HUES6 (cell line): ENCODE data around the gene PDE7B.
"Not testable (repeated sequence)": the region's sequence is repeated elsewhere in the genome, so short reads cannot be mapped to it uniquely, and the experiment has no call there.

Experiments
- H3K27ac ChIP-seq: 2 replicates; pipeline ENCODE4 v1.7.0; 2013; ENCODE audit warnings: low read depth, mild to moderate bottlenecking, low read length, inconsistent platforms
- H3K27me3 ChIP-seq: 2 replicates; pipeline ENCODE4 v1.6.1; 2013; ENCODE audit warnings: low read length; ENCODE audit not compliant: control insufficient read depth, insufficient read depth
- H3K36me3 ChIP-seq: 2 replicates; pipeline ENCODE4 v1.6.1; 2013; ENCODE audit warnings: low read length; ENCODE audit not compliant: control insufficient read depth, insufficient read depth
- H3K4me1 ChIP-seq: 2 replicates; pipeline ENCODE4 v1.6.1; 2013; ENCODE audit warnings: low read length; ENCODE audit not compliant: control insufficient read depth, insufficient read depth
- H3K4me3 ChIP-seq: 2 replicates; pipeline ENCODE4 v1.5.1; 2013; ENCODE audit warnings: low read depth, low read length
- H3K9ac ChIP-seq: one replicate; pipeline ENCODE4 v1.6.1; 2013; ENCODE audit warnings: mild to moderate bottlenecking, low read length
- H3K9me3 ChIP-seq: 2 replicates; pipeline ENCODE4 v1.6.1; 2013; ENCODE audit warnings: low read depth, low read length; ENCODE audit not compliant: control insufficient read depth, insufficient read depth

Gene PDE7B

DNA sequence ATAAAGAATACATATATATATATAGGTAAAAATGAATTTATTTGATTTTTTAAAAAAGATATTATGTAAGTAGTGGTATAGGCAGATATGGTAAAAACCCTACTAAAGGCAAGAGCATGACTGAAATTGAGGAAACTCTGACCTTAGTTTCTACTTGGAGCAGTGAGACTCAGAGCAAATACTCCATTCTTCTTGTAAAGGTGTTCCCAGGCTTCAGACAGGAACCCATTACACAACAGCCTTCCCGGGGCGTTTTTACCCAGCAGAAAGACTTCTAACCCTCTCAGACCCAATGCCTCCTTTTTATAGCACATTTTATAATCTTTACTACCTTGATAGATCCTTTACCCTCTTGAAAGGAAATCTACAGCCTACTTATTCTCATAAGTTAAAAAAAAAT, 274.1 kb downstream of the PDE7B start:
- Histone ChIP-seq H3K36me3 (no peaks in the 10 kb centered on the region), H3K4me3 (no peak overlapping the region)

DNA sequence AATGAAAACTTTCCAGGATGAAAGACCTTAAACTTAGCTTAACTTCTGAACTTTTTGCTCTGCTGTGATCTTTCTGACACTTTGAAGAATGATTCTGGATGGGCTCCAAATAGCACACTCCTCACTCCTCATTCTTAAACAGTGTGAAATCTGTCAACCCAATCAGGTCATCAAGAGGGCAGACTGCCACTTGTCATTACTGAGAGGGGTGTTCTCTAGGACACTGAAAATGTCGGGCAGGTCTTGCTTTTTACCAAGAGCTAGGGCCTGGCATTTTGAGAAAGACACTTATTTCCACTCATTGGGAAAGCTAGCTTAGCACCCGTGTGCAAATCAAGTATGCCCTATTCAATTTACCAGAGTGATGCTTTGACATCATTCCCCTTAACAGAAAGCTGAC, 276.4 kb downstream of the PDE7B start:
- Histone ChIP-seq H3K9me3 (no peaks in the 10 kb centered on the region), H3K27me3 (no peaks in the 10 kb centered on the region), H3K4me3 (no peak overlapping the region), H3K27ac (no peak overlapping the region), H3K36me3 (no peaks in the 10 kb centered on the region), H3K4me1 (no peaks in the 10 kb centered on the region), H3K9ac (no peak overlapping the region)

More for the DNA sequence above, 274.1 kb downstream of the PDE7B start:
- H3K27me3 ChIP-seq: no peaks in the 10 kb centered on the region
- no peak overlapping the region for H3K9ac ChIP-seq
- no peak overlapping the region for H3K27ac ChIP-seq
- no peaks in the 10 kb centered on the region for H3K4me1 ChIP-seq
- H3K9me3 ChIP-seq: no peaks in the 10 kb centered on the region

DNA sequence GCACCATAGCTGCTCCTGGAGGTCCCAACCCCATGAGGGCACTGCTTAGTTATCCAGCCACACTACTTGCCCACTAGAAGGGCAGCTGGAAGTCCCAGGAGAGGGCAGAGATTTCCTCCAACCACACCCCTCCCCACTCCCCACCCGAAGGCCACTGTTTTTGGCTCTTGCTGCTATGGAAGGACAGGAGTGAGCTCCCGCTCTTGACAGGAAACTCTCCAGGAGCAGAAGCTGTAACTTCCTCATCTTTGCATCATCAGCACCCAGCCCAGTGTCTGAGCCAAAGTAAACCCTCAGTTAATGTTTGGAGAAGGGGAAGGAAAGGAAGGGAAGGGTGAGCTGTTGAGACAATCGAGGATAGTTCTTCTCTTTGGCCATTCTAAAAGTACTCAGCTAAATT, 277.9 kb downstream of the PDE7B start:
- Histone ChIP-seq H3K27ac (no peak overlapping the region), H3K4me3 (no peak overlapping the region), H3K27me3 (no peaks in the 10 kb centered on the region), H3K4me1 (no peaks in the 10 kb centered on the region), H3K9me3 (no peaks in the 10 kb centered on the region), H3K36me3 (no peaks in the 10 kb centered on the region), H3K9ac (no peak overlapping the region)

DNA sequence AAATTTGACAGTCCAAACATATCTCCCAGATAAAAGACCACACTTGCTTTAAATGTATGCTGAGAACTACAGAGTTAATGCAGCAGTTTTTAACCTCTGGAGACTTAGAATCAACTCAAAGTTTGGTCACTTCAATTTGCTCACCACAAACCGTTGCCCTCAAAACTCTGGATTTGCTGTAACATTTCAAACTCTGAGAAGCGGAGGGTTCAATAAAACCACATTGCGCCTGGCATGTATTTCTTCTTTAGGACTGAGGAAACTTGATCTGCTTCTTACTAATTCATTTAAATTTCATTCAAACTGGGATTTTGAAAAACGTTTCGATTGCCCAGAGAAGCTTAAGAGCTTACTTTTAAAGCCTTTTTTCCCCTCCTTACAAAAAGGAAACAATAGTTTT, 282.8 kb downstream of the PDE7B start:
- Histone ChIP-seq H3K27me3 (no peaks in the 10 kb centered on the region), H3K27ac (no peak overlapping the region), H3K36me3 (no peaks in the 10 kb centered on the region), H3K4me3 (no peak overlapping the region), H3K9ac (no peak overlapping the region), H3K4me1 (no peaks in the 10 kb centered on the region), H3K9me3 (no peaks in the 10 kb centered on the region)

DNA sequence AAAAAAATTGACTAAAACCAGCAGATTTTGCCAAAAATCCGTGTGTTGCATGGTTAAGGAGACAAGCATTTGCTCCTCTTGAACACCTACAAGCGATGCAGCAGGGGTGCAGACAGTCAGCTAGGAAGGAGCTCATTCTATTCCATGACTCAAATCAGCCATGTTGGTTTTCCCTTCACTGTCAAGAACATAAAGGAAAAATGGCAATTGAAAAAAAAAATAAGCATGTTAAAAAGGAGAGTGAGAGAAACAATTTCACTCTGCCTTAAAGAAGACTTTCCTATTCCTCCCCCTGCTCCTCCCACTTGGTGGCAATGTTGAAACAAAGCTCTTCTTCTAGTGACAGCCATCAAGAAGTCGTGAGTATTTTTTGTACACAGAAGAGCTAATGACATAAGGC, 283.2 kb downstream of the PDE7B start:
- H3K9ac ChIP-seq: no peak overlapping the region
- H3K4me1 ChIP-seq: no peaks in the 10 kb centered on the region
- H3K27ac ChIP-seq: no peak overlapping the region
- H3K4me3 ChIP-seq: no peak overlapping the region
- H3K36me3 ChIP-seq: no peaks in the 10 kb centered on the region
- H3K27me3 ChIP-seq: no peaks in the 10 kb centered on the region
- H3K9me3 ChIP-seq: no peaks in the 10 kb centered on the region

DNA sequence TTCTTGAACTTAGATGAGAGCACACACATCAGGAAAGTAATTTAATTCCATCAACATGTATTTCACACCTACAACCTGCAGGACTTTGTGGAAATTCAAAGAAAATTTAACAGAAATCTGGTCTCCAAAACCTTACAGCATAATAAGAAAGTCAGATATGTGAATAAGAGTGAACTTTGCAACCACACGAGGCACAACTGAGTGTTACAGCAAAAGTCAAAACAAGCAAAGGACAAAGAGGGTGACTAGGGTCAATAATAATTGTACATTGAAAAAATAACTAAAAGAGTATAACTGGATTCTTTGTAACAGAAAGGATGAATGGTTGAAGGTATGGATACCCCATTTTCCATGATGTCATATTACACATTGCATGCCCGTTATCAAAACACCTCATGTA, 284.8 kb downstream of the PDE7B start:
- Histone ChIP-seq H3K9me3 (no peaks in the 10 kb centered on the region), H3K4me3 (no peak overlapping the region), H3K9ac (no peak overlapping the region), H3K27ac (no peak overlapping the region), H3K36me3 (no peaks in the 10 kb centered on the region), H3K27me3 (no peaks in the 10 kb centered on the region), H3K4me1 (no peaks in the 10 kb centered on the region)

DNA sequence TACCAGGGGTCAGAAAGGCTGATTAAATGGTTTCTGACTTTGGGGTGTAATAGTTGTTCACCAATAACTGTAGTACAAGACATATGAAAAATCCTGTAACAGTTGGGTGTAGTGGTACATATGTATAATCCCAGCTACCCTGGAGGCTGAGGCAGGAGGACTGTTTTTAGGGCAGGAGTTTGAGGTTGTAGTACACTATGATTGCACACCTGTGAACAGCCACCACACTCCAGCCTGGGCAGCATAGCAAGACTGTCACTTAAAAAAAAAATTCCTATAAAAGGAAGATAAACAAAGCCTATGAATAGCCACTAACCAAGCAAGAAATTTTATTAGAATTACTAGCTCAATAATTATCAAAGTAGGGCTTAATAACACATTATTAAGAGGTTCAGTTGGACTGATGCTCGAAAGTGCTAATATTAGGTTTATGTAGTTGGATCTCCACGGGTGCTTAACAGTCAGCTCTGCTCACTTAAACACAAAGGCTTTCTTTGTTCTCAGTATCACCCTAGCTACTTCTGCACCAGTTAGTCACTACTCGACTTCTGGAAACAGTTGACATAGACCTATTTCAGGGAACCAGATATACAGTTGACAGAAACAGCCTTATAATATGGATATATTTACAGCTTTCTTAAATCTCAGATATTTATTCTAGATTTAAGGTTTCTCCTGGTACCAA, 285.6 kb downstream of the PDE7B start:
- H3K36me3 ChIP-seq: no peaks in the 10 kb centered on the region
- H3K27me3 ChIP-seq: no peaks in the 10 kb centered on the region
- no peak overlapping the region for H3K4me3 ChIP-seq
- no peak overlapping the region for H3K27ac ChIP-seq
- H3K9ac ChIP-seq: no peak overlapping the region
- no peaks in the 10 kb centered on the region for H3K4me1 ChIP-seq
- H3K9me3 ChIP-seq: no peaks in the 10 kb centered on the region

DNA sequence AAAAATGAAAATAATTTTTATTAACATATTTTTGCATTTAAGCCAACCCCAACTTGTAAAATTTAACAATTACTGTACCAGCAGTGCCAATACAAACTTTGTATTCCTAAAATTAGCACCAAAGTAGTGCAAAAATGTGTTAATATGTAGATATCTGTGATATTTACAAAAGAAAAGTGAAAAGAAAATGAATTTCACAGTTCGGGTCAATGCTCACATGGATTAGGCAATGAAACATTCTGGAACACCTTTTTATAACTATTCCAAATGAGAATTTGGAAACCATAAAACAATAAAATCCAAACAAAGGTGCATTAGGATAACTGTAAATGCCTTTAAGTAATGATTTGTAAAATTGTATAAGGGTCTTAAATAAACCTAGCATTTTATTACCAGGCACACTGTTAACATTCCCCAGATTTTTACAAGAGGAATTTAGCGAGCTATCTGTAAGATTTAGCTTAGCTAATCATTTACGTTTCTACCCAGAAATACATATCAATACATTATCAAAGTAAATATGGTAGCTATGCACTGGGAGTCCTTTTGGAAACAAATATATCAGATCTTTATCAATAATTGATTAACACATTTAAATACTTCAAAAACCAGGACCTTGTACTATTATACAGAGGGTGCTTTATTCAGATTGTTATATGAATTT, 286.4 kb downstream of the PDE7B start:
- Histone ChIP-seq H3K27me3 (no peaks in the 10 kb centered on the region), H3K4me1 (no peaks in the 10 kb centered on the region), H3K4me3 (no peak overlapping the region), H3K36me3 (no peaks in the 10 kb centered on the region), H3K27ac (no peak overlapping the region), H3K9me3 (no peaks in the 10 kb centered on the region), H3K9ac (no peak overlapping the region)

DNA sequence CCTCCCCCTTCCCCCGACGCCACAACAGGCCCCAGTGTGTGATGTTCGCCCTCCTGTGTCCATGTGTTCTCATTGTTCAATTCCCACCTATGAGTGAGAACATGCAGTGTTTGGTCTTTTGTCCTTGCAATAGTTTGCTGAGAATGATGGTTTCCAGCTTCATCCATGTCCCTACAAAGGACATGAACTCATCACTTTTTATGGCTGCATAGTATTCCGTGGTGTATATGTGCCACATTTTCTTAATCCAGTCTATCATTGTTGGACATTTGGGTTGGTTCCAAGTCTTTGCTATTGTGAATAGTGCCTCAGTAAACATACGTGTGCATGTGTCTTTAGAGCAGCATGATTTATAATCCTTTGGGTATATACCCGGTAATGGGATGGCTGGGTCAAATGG, 287.6 kb downstream of the PDE7B start:
- H3K9ac ChIP-seq, H3K36me3 ChIP-seq, H3K27ac ChIP-seq, H3K9me3 ChIP-seq, H3K4me1 ChIP-seq, H3K27me3 ChIP-seq, H3K4me3 ChIP-seq: not testable (repeated sequence)

DNA sequence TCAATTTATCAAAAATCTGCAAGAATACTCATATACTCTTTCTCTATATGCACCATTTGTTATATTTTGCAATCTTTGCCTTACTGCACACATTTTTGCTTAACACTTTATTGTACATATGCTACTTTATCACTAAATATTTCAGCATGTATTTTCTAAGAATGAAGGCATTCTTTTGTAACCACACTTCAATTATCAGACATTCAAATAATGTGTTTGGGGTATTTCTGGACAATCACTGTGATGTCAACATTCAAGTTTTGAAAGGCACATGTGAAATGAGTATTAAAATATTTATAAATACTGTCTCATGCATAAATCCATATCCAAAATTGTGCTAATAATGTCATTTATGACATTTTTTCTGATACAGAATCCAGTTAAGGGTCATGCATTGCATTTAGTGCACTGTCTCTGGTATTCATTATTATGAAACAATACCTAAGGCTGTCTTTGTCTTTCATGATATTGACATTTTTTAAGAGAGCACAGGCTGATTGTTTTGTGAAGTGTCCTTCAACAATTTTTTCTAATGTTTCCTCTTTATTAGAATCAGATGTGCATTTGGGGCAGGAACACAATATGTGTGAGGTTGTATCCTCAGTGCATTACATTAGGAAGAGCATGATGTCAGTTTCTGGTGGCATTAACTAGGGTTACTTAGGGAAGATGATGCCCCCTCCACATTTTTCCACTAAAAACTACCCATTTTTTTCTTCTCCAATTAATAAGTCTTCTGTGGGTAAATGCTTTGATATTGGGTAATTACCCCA, 292.9 kb downstream of the PDE7B start:
- Histone ChIP-seq H3K36me3 (no peaks in the 10 kb centered on the region), H3K27me3 (no peaks in the 10 kb centered on the region), H3K27ac (no peak overlapping the region), H3K4me1 (no peaks in the 10 kb centered on the region), H3K9ac (no peak overlapping the region), H3K9me3 (no peaks in the 10 kb centered on the region), H3K4me3 (no peak overlapping the region)

DNA sequence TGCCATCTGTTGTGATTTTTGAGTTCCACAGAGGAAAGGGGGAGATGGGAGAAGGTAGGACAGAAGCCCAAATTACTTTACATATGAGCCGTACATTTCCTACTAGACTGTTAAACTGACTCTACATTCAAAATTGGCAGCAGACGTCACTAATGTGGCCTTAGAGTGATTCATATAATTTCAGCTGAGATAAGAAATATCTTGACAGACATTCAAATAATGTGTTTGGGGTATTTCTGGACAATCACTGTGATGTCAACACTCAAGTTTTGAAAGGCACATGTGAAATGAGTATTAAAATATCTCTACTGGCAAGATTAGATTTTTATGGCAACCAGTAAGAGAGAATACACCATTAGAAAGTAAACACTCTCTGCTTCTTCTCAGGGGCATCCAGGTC, 294.6 kb downstream of the PDE7B start:
- H3K9ac ChIP-seq: no peak overlapping the region
- H3K9me3 ChIP-seq: no peaks in the 10 kb centered on the region
- no peaks in the 10 kb centered on the region for H3K36me3 ChIP-seq
- no peak overlapping the region for H3K4me3 ChIP-seq
- H3K27me3 ChIP-seq: no peaks in the 10 kb centered on the region
- no peaks in the 10 kb centered on the region for H3K4me1 ChIP-seq
- H3K27ac ChIP-seq: no peak overlapping the region
